A673 (cell line): ENCODE results near the gene TBC1D4.

Experiments used
- EZH2 ChIP-seq: fragments of 200-600 bp; sonication (generic); IDR thresholded peaks from 2 replicates; pipeline ENCODE4 v1.6.1; 2017; ENCODE audit warnings: borderline replicate concordance, low read depth, mild to moderate bottlenecking, mixed read lengths, antibody characterized with exemption, low read length; ENCODE audit not compliant: poor library complexity, severe bottlenecking
- TF ChIP-seq, protein P1 (sequence below): fragments of 300-800, 200-600 bp; sonication (generic); conservative IDR thresholded peaks from 2 replicates; pipeline ENCODE4 v1.5.1; 2017; ENCODE audit warnings: low read depth, mild to moderate bottlenecking, antibody characterized with exemption, low read length, moderate library complexity, mixed read lengths

DNA sequence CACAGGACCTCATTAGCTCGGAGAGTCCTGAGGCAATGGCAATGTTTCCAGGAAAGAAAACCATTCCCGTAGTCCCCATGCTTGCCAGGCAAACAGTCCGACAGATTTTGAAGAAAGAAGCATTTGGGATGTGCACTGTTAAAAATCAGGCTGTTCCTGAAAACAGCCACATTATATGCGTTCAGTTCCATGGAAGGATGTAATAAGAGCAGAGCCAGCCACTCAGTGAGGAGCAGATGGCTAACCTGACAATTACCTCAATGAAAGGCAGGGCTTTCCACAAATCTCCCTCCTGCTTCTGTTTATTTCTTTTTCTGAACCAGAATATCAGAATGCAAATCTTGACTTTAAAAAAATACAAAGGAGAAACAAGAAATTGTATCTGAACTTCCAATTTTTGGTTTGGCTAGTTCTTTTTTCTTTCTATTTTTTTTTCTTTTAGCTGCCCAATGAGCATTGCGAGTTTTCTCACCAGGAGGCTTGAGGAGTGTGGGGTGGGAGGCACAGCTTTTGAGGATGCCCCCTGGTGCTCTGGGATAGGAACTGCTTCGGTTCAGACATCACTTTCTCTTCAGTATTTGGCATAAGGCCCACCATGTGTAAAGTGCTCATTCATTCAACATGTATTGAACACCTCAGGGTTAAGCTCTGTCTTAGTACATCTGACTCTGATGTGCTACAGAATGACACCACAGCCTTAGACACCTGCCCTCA lies 124.2 kb downstream of the TBC1D4 start:
- no peak for TF ChIP-seq EZH2
- TF ChIP-seq, protein P1, sequence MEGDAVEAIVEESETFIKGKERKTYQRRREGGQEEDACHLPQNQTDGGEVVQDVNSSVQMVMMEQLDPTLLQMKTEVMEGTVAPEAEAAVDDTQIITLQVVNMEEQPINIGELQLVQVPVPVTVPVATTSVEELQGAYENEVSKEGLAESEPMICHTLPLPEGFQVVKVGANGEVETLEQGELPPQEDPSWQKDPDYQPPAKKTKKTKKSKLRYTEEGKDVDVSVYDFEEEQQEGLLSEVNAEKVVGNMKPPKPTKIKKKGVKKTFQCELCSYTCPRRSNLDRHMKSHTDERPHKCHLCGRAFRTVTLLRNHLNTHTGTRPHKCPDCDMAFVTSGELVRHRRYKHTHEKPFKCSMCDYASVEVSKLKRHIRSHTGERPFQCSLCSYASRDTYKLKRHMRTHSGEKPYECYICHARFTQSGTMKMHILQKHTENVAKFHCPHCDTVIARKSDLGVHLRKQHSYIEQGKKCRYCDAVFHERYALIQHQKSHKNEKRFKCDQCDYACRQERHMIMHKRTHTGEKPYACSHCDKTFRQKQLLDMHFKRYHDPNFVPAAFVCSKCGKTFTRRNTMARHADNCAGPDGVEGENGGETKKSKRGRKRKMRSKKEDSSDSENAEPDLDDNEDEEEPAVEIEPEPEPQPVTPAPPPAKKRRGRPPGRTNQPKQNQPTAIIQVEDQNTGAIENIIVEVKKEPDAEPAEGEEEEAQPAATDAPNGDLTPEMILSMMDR = peak; percentile 84
